NCI-H1105 treated with DMSO at 0.1 percent for 48 hours (cell line): ENCODE measurements around the gene OR5AL1.
"Not testable (repeated sequence)": the region's sequence is repeated elsewhere in the genome, so short reads cannot be mapped to it uniquely, and the experiment has no call there.

Source experiments
- DNase-seq: peaks from one replicate; lab custom pipeline; 2025; lab: John Stamatoyannopoulos, UW

Gene OR5AL1

DNA sequence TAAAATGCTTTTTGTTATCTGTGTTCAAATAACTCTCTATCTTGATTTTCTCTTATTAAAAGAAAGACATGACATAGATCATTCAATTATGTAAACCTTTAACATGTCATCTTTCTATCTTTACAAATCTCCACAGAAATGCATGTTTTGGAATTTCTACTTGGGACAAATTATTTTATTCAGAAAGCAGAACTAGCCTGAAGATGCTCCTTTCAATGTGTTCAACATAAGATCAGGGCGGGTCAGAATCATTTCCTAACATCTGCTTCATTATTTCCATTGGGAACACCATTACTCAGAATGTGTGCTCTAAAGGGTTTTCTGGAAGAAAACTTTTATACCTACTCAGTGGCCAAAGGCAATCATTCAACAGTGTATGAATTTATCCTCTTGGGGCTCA is at the start of gene OR5AL1:
Gene OR5AL1 (plus strand): TSS at position 301 of the 400 bp plus-strand sequence.
- DNase-seq: no peak

- DNase-seq: no peak
Measured at GRCh38 chr11:56375324-56375723, 37.2 kb upstream of the OR5AL1 start, which contains the start of gene OR8U1. Gene OR8U1 (plus strand): TSS chr11:56375624. CDS start chr11:56375624, 0 bp downstream.

DNA sequence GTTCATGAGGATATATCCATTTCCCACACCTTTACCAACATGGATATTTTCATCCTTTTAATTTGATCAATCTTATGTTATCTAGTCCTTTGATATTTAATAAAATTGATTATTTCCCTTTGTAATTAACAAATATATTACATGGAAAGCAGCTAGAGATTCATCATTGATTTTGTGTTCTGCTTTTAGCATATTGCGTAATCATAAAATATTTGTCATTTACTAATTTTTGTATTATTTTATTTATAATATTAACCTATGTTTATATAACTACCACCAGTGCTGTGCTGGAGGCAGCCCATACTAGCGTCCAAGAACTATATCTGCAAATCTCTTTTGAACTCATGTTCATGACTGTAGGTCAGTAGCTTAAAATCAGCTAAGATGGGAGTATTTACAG is 32.4 kb upstream of the OR5AL1 start:
- DNase-seq: no peak

DNA sequence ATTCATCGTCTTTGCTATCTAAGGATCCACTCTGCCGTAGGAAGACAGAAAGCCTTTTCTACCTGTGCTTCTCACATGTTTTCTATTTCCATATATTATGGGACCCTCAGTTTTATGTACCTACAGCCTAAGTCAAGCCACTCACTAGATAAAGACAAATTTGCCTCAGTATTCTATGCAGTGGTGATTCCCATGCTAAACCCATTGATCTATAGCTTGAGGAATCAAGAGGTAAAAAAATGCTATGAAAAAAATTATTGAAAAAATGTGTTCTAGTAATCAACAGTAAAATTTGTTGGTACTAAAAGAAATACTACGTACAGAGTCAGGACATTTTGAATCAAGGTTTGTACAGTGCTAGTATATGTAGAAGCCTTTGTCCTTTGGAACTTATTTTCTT is 18.1 kb upstream of the OR5AL1 start:
- DNase-seq: no peak

- DNase-seq: no peak
Measured at GRCh38 chr11:56396047-56396446, 16.4 kb upstream of the OR5AL1 start.

DNA sequence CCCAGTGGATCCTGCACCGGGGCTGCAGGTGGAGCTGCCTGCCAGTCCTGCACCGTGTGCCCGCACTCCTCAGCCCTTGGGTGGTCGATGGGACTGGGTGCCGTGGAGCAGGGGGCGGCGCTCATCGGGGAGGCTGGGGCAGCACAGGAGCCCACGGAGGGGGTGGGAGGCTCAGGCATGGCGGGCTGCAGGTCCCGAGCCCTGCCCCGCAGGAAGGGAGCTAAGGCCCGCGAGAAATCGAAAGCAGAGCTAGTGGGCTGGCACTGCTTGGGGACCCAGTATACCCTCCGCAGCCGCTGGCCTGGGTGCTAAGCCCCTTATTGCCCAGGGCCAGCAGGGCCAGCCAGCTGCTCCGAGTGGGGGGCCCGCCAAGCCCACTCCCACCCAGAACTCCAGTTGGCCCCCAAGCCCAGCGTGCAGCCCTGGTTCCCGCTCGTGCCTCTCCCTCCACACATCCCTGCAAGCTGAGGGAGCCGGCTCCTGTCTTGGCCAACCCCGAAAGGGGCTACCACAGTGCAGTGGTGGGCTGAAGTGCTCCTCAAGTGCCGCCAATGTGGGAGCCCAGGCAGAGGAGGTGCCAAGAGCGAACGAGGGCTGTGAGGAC is 10.5 kb upstream of the OR5AL1 start:
- not testable (repeated sequence) for DNase-seq

DNA sequence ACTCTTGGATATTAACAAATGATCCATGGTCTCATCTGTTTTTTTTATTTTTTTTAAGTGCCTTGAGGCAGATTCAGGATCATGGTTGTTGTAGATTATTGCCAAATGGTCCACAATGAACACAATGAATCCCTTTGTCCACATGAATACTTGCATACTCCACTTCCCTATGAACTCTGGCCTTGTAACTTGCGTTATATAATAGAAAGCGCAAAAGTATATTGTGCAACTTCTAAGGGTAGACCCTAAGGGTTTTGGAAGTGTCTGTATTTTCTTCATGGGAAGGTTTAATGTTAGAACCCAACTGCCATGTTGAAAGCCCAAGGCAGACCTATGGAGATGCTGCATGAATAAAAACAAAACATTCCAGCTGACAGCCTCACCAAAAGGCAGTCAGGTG is 8.1 kb upstream of the OR5AL1 start:
- no peak for DNase-seq

DNA sequence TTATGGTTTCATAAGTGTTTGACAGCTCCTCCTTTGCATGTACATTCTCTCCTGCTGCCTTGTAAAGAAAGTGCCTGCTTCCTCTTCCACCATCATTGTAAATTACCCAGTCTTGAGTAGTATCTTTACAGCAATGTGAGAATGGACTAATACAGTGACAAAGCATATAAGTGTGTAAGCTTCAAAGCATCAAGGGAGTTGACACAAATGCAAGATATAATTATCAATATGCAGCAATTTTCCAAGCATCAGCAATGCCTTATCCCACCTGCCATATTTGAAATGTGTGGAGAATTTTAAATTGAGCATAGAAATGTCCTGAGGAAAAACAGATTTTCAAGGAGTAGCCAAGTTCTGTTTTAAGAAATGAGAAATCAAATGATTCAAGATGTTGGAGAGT is 1.7 kb upstream of the OR5AL1 start:
- DNase-seq: no peak

GRCh38 chr11:56453521-56453920 is 41.0 kb downstream of the OR5AL1 start:
- no peak for DNase-seq

- DNase-seq: no peak
Measured at GRCh38 chr11:56457076-56457475, 44.6 kb downstream of the OR5AL1 start.
